Prostate gland (tissue), 2 donors: ENCODE results near the gene MAGI2. TPM values are rescaled to one million over a fixed set of nuclear protein-coding genes. Genes with fewer than 3 reads are reported as not detected.

Source experiments
- DNase-seq: peaks from one replicate; pipeline ENCODE4 v3.0.0-alpha.2; 2019; ENCODE audit warnings: low spot score
- H3K27ac ChIP-seq, 2 donors: fragments of 200-600 bp; sonication (generic); 2 replicates each; pipeline ENCODE4 v1.5.1; 2017 to 2019
- H3K27me3 ChIP-seq: fragments of 200-600 bp; sonication (generic); replicated peaks from 2 replicates; pipeline ENCODE4 v1.5.1; 2019; ENCODE audit not compliant: insufficient read depth
- H3K36me3 ChIP-seq, 2 donors: fragments of 200-600 bp; sonication (generic); 1 replicate in 1 of 2; 2 replicates in 1 of 2; pipeline versions ENCODE4 v1.5.1 to v1.8.1; 2017 to 2019
- H3K4me1 ChIP-seq: fragments of 200-600 bp; sonication (generic); replicated peaks from 2 replicates; pipeline ENCODE4 v1.5.1; 2019
- H3K4me3 ChIP-seq, 2 donors: fragments of 200-600 bp; sonication (generic); 2 replicates each; pipeline ENCODE4 v1.5.1; 2017 to 2019
- H3K9me3 ChIP-seq: fragments of 200-600 bp; sonication (generic); 2 replicates; pipeline ENCODE4 v1.5.1; 2017
- POLR2A ChIP-seq: fragments of 450-650 bp; IDR thresholded peaks from one replicate; pipeline ENCODE4 v1.6.1; 2016; ENCODE audit warnings: antibody characterized with exemption, mild to moderate bottlenecking
- POLR2AphosphoS5 ChIP-seq: sonication (generic); formaldehyde crosslinking; IDR thresholded peaks from one replicate; pipeline ENCODE4 v1.6.1; 2017; ENCODE audit warnings: antibody characterized with exemption
- WGBS: methylation state at CpG from one replicate; pipeline ENCODE4 v1.1.5; 2018; 5-methylcytosine and 5-hydroxymethylcytosine counted together
- intact Hi-C: fragments of 100-400 bp; cut with DNase I; formaldehyde crosslinking; loops from one replicate; pipeline ENCODE4 v1.14.2; 2022
- total RNA-seq, 2 donors: library from RNA; depleted of rRNA; stranded (reverse); fragments of >200 nt; gene quantifications; one replicate each; pipeline ENCODE4 v1.1.0, GENCODE V29; 2016
- TF ChIP-seq, protein P1 (sequence below), 4 experiments: fragments of 200-600 bp in 2 of 4; fragments of 450-650 bp in 2 of 4; sonication (generic) in 2 of 4; IDR thresholded peaks; 1 replicate in 3 of 4; 2 replicates in 1 of 4; pipeline ENCODE4 v1.5.1; 2016 to 2019; ENCODE audit warnings: antibody characterized with exemption in 4 of 4, mild to moderate bottlenecking in 2 of 4, moderate library complexity in 2 of 4

The MAGI2 gene
- total RNA-seq, 2 donors from 2014 or later: 27.1 to 31.3 TPM

GRCh38 chr7:78434281-78434680 lies 1019.2 kb downstream of the MAGI2 start:
- no peak overlapping the region for H3K4me3 ChIP-seq
- no peak for DNase-seq
- no peaks in the 10 kb centered on the region for H3K27me3 ChIP-seq
- no peak for TF ChIP-seq POLR2AphosphoS5
- TF ChIP-seq POLR2A: no peak
- TF ChIP-seq, protein P1, sequence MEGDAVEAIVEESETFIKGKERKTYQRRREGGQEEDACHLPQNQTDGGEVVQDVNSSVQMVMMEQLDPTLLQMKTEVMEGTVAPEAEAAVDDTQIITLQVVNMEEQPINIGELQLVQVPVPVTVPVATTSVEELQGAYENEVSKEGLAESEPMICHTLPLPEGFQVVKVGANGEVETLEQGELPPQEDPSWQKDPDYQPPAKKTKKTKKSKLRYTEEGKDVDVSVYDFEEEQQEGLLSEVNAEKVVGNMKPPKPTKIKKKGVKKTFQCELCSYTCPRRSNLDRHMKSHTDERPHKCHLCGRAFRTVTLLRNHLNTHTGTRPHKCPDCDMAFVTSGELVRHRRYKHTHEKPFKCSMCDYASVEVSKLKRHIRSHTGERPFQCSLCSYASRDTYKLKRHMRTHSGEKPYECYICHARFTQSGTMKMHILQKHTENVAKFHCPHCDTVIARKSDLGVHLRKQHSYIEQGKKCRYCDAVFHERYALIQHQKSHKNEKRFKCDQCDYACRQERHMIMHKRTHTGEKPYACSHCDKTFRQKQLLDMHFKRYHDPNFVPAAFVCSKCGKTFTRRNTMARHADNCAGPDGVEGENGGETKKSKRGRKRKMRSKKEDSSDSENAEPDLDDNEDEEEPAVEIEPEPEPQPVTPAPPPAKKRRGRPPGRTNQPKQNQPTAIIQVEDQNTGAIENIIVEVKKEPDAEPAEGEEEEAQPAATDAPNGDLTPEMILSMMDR (IDR thresholded peaks at IDR 0.05): no peak
- WGBS: 96% methylated on average over 1 of the region's 1 CpG
- H3K9me3 ChIP-seq: no peaks in the 10 kb centered on the region
- intact Hi-C loops: no loop called here
- no peaks in the 10 kb centered on the region for H3K4me1 ChIP-seq
- no peak overlapping the region for H3K27ac ChIP-seq
- H3K36me3 ChIP-seq: no peaks in the 10 kb centered on the region

DNA sequence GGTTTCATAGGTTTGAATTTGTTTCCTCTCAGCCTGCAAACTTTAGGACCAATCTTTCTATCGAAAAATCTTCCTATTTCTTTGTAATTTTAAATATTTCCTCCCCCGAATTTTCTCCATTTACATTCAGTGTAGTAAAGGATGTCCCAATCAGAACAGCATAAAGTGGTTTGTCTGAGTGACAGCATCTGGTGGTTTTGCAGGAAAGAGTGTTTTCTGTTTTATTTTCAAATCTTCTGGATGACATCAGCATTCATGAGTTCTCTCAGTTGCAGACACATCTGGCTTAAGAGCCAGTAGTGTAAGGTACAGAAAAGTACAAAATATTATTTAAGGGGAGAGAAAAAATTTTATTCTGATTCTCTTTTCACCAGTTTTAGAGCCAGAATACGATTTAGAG lies 1020.0 kb downstream of the MAGI2 start:
- WGBS: 92% methylated on average over 3 of the region's 3 CpGs
- TF ChIP-seq POLR2A: no peak
- TF ChIP-seq, protein P1 (IDR thresholded peaks at IDR 0.05): no peak
- no peak for TF ChIP-seq POLR2AphosphoS5
- H3K36me3 ChIP-seq: no peaks in the 10 kb centered on the region
- no peaks in the 10 kb centered on the region for H3K4me1 ChIP-seq
- H3K27ac ChIP-seq: no peak overlapping the region
- intact Hi-C loops: no loop called here
- no peaks in the 10 kb centered on the region for H3K27me3 ChIP-seq
- no peak for DNase-seq
- no peak overlapping the region for H3K4me3 ChIP-seq
- H3K9me3 ChIP-seq: no peaks in the 10 kb centered on the region

GRCh38 chr7:78429878-78430277 lies 1023.6 kb downstream of the MAGI2 start:
- H3K27me3 ChIP-seq: no peaks in the 10 kb centered on the region
- WGBS: 91% methylated on average over 1 of the region's 1 CpG
- H3K27ac ChIP-seq: no peak overlapping the region
- H3K9me3 ChIP-seq: no peaks in the 10 kb centered on the region
- no peak for DNase-seq
- no peaks in the 10 kb centered on the region for H3K36me3 ChIP-seq
- no peak overlapping the region for H3K4me3 ChIP-seq
- TF ChIP-seq POLR2A: no peak
- TF ChIP-seq POLR2AphosphoS5: no peak
- TF ChIP-seq, protein P1 (IDR thresholded peaks at IDR 0.05): no peak
- H3K4me1 ChIP-seq: no peaks in the 10 kb centered on the region
- intact Hi-C loops: no loop called here

DNA sequence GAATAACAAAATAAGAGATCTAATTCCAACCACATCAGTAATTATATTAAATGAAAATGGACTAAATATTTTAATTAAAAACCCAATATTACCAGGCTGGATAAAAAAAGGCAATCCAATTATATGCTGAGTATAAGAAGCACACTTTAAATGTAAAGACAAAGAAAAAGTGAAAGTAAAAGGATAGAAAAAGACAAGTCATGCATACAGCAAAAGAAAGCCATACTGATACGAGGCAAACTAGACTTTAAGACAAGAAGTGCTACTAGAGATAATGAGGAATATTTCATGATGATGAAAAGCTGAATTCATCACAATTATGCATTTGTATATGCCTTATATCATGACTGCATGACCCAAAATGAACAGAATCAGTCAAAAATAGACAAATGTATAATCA lies 1026.3 kb downstream of the MAGI2 start:
- Histone ChIP-seq H3K27me3 (no peaks in the 10 kb centered on the region), H3K27ac (no peak overlapping the region), H3K4me1 (no peaks in the 10 kb centered on the region), H3K36me3 (no peaks in the 10 kb centered on the region), H3K9me3 (no peaks in the 10 kb centered on the region), H3K4me3 (no peak overlapping the region)
- no peak for DNase-seq
- no peak for TF ChIP-seq POLR2AphosphoS5
- TF ChIP-seq, protein P1 (IDR thresholded peaks at IDR 0.05): no peak
- no peak for TF ChIP-seq POLR2A
- 83% methylated on average over 1 of the region's 1 CpG for WGBS
- intact Hi-C loops: no loop called here

DNA sequence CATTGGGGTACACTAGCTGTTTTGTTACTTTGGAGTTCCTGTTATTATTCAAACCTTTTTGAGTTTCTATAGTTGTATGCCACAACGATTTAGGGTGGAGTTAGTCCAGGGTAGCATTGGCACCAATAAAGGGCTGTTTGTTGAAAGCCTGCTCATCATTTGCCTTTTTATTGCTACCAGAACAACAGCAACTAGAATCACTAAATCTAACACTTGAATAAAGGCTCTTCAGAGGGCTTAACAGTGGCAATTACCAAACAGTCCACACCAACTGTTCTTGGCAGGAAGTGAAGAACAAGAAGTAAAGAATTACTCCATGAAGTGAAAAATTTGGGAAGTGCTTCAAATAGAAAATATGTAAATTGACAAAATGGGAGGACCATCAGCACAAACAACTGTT lies 1033.5 kb downstream of the MAGI2 start:
- Histone ChIP-seq H3K9me3 (no peaks in the 10 kb centered on the region), H3K27me3 (no peaks in the 10 kb centered on the region), H3K27ac (no peak overlapping the region), H3K4me3 (no peak overlapping the region), H3K36me3 (no peaks in the 10 kb centered on the region), H3K4me1 (no peaks in the 10 kb centered on the region)
- TF ChIP-seq, protein P1 (IDR thresholded peaks at IDR 0.05): no peak
- TF ChIP-seq POLR2AphosphoS5: no peak
- TF ChIP-seq POLR2A: no peak
- intact Hi-C loops: no loop called here
- DNase-seq: no peak
- 19% methylated on average over 1 of the region's 1 CpG for WGBS
